ENCODE data around the gene TET2. TPM values are rescaled to one million over a fixed set of nuclear protein-coding genes. Genes with fewer than 3 reads are reported as not detected.

The TET2 gene
- total RNA-seq, 6 donors from 2014 or later, result 25.1 to 41.9 (median 29.7) TPM

DNA sequence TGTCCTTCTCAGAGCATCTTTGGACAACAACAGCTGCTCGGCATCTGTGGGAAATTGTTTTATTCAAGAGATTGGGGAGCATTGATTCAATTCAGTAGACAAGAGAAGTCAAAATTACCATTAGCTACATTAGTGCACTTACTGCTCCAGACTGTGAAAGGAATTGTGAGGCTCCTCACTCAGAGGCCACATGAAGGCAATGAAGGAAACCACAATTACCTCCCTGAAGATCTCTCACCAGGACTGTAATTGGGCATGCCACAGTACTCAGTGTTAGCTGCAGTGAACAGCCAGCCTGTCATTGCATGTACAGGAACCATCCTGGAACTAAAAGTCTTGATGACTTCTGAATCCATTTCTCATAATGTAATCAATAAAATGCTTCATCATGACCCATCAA, 182.4 kb downstream of the TET2 start:
- TF ChIP-seq POLR2A (IDR thresholded peaks at IDR 0.05), result no peak
- DNase-seq (no peak), ATAC-seq (ENCODE audit: low FRiP score in 2 of 2) (no peak)
- Histone ChIP-seq H3K4me3 (no peak overlapping the region), H3K36me3 (no peaks in the 10 kb centered on the region), H3K27ac (no peak overlapping the region), H3K4me1 (no peaks in the 10 kb centered on the region), H3K9me3 (no peaks in the 10 kb centered on the region), H3K27me3 (no peaks in the 10 kb centered on the region)
- 95 to 100% methylated on average over 1 of the region's 1 CpG for WGBS, 2 donors

Small RNA genes lying within 50 kb of the gene (small RNA-seq; reads per million reads assigned to genes)
- gene RF00322, result 0 reads per million in 4 donors
- gene RN7SL89P, result 0 reads per million in 4 donors
